WTC11 (cell line): Measurements from ENCODE around the gene SPOCK1. TPM values are rescaled to one million over a fixed set of nuclear protein-coding genes. Genes with fewer than 3 reads are reported as not detected.

Experiments
- ATAC-seq: fragments of 200-7000 bp; cut with Tn5 transposase; 2 replicates; pipeline ENCODE4 v1.10.0; 2021; ENCODE audit warnings: mild to moderate bottlenecking, moderate library complexity
- CTCF ChIA-PET: fragments of 300-600 bp; sonication (Branson Sonifier 250); formaldehyde crosslinking; loops from one replicate; lab custom pipeline; 2021; ENCODE audit warnings: antibody characterized with exemption; lab: Charles Lee
- POLR2A ChIA-PET: fragments of 350-600 bp; sonication (Branson Sonifier 250); formaldehyde crosslinking; loops from one replicate; lab custom pipeline; 2021; ENCODE audit warnings: antibody characterized with exemption; lab: Charles Lee
- DNase-seq: peaks from one replicate; pipeline ENCODE4 v3.0.0; 2021; ENCODE audit warnings: low spot score
- H3K27ac Mint-ChIP-seq: 2 replicates; pipeline ENCODE4 v1.8.0; 2021; ENCODE audit warnings: mixed read lengths
- H3K27me3 Mint-ChIP-seq: 2 replicates; pipeline ENCODE4 v1.8.0; 2021; ENCODE audit warnings: low read depth, mild to moderate bottlenecking, moderate library complexity, mixed read lengths
- H3K36me3 Mint-ChIP-seq: 2 replicates; pipeline ENCODE4 v1.8.0; 2021; ENCODE audit warnings: mixed read lengths
- H3K4me1 Mint-ChIP-seq: 2 replicates; pipeline ENCODE4 v1.8.0; 2022; ENCODE audit warnings: mixed read lengths
- H3K4me3 Mint-ChIP-seq: 2 replicates; pipeline ENCODE4 v1.8.0; 2021; ENCODE audit warnings: mild to moderate bottlenecking, moderate library complexity, mixed read lengths
- H3K9me3 Mint-ChIP-seq: 2 replicates; pipeline ENCODE4 v1.8.0; 2021; ENCODE audit warnings: mixed read lengths
- CREM ChIP-seq: sonication (generic); formaldehyde crosslinking; IDR thresholded peaks from 2 replicates; pipeline ENCODE4 v1.8.1; 2022; ENCODE audit warnings: mild to moderate bottlenecking, missing genetic modification reagents, moderate library complexity
- ETV6 ChIP-seq: sonication (generic); formaldehyde crosslinking; IDR thresholded peaks from 2 replicates; pipeline ENCODE4 v1.8.1; 2022; ENCODE audit warnings: mild to moderate bottlenecking, missing genetic modification reagents
- GRHL2 ChIP-seq: fragments of 250-450 bp; sonication (Bioruptor Pico); IDR thresholded peaks from 2 replicates; pipeline ENCODE4 v1.8.0; 2022; ENCODE audit warnings: mild to moderate bottlenecking, moderate library complexity; ENCODE audit not compliant: insufficient replicate concordance, severe bottlenecking
- IRF2 ChIP-seq: sonication (generic); formaldehyde crosslinking; IDR thresholded peaks from 2 replicates; pipeline ENCODE4 v1.8.0; 2022; ENCODE audit warnings: low read depth, missing genetic modification reagents, borderline replicate concordance
- KAT7 ChIP-seq: sonication (generic); formaldehyde crosslinking; IDR thresholded peaks from 2 replicates; pipeline ENCODE4 v1.8.1; 2023; ENCODE audit warnings: missing genetic modification reagents, mild to moderate bottlenecking, borderline replicate concordance
- OVOL2 ChIP-seq: fragments of 250-450 bp; sonication (Bioruptor Pico); IDR thresholded peaks from 2 replicates; pipeline ENCODE4 v1.9.0; 2021; ENCODE audit warnings: mild to moderate bottlenecking, borderline replicate concordance
- SMAD3 ChIP-seq: sonication (generic); formaldehyde crosslinking; IDR thresholded peaks from 2 replicates; pipeline ENCODE4 v1.8.0; 2022; ENCODE audit warnings: missing genetic modification reagents, mild to moderate bottlenecking, borderline replicate concordance
- SMAD4 ChIP-seq: sonication (generic); formaldehyde crosslinking; IDR thresholded peaks from 2 replicates; pipeline ENCODE4 v1.8.0; 2022; ENCODE audit warnings: mild to moderate bottlenecking, missing genetic modification reagents
- SP1 ChIP-seq: sonication (generic); formaldehyde crosslinking; conservative IDR thresholded peaks from 2 replicates; pipeline ENCODE4 v1.8.1; 2022; ENCODE audit warnings: missing genetic modification reagents
- TCF7 ChIP-seq: sonication (generic); formaldehyde crosslinking; IDR thresholded peaks from 2 replicates; pipeline ENCODE4 v1.8.0; 2022; ENCODE audit warnings: mild to moderate bottlenecking, low read depth, missing genetic modification reagents, moderate library complexity
- TEAD1 ChIP-seq: sonication (generic); formaldehyde crosslinking; IDR thresholded peaks from 2 replicates; pipeline ENCODE4 v1.8.0; 2022; ENCODE audit warnings: mild to moderate bottlenecking, missing genetic modification reagents
- ZBTB21 ChIP-seq: sonication (generic); formaldehyde crosslinking; IDR thresholded peaks from 2 replicates; pipeline ENCODE4 v1.8.1; 2023; ENCODE audit warnings: mild to moderate bottlenecking, missing genetic modification reagents, borderline replicate concordance
- ZNF317 ChIP-seq: sonication (generic); formaldehyde crosslinking; IDR thresholded peaks from 2 replicates; pipeline ENCODE4 v1.8.1; 2023; ENCODE audit warnings: low read depth, mild to moderate bottlenecking, moderate library complexity, missing genetic modification reagents, borderline replicate concordance
- ZNF416 ChIP-seq: fragments of 250-450 bp; sonication (Bioruptor Pico); IDR thresholded peaks from 2 replicates; pipeline ENCODE4 v1.9.0; 2021; ENCODE audit warnings: mild to moderate bottlenecking, inconsistent platforms
- ZNF671 ChIP-seq: fragments of 250-450 bp; sonication (Bioruptor Pico); IDR thresholded peaks from 2 replicates; pipeline ENCODE4 v1.8.0; 2021; ENCODE audit warnings: mild to moderate bottlenecking
- total RNA-seq: library from RNA; stranded (reverse); gene quantifications from 3 replicates; pipeline ENCODE4 v1.2.3, GENCODE V29; 2021
- TF ChIP-seq, protein P1 (sequence below): sonication (generic); formaldehyde crosslinking; IDR thresholded peaks from 2 replicates; pipeline ENCODE4 v1.8.1; 2023; ENCODE audit warnings: mild to moderate bottlenecking, missing genetic modification reagents
- TF ChIP-seq, protein P2 (sequence below): sonication (generic); formaldehyde crosslinking; conservative IDR thresholded peaks from 2 replicates; pipeline ENCODE4 v1.8.1; 2022; ENCODE audit warnings: mild to moderate bottlenecking, missing genetic modification reagents
- TF ChIP-seq, protein P3 (sequence below): sonication (generic); formaldehyde crosslinking; IDR thresholded peaks from 2 replicates; pipeline ENCODE4 v1.8.0; 2022; ENCODE audit warnings: missing genetic modification reagents
- TF ChIP-seq, protein P4 (sequence below): sonication (generic); formaldehyde crosslinking; IDR thresholded peaks from 2 replicates; pipeline ENCODE4 v1.8.1; 2022; ENCODE audit warnings: mild to moderate bottlenecking, moderate library complexity, missing genetic modification reagents

The SPOCK1 gene
- total RNA-seq, 1 experiment from 2014 or later, result 15.2 TPM

DNA sequence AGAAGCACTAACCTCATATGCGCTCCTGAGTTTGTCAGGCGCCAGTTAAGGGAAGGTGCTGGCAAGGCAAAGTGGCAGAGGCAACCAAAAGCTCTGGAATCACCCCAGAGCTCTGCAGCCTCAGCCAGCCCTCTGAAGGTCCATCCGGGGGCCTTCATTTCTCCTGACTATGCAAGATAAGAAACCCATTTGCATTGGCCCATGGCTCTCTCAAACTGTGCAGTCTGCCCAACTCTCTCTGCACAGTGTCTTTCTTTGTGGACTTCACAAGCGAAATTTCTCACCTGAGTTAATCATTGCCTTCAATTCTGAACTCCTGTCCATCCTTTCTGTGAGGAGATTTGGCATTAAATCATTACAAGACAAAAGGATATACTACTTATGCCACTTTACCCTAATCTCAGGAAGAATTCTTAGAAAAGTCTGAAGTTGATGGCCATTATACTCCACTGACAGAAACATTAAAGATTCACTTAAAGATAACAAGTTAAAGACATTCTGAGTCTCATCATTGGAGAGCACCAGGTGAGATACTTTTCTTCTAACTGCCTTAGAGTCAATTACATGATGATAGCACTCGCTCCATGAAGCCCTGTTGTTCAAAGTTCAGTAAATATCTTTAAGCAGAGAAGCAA lies 235.6 kb downstream of the SPOCK1 start:
- POLR2A ChIA-PET, result no interaction called here
- Mint-ChIP-seq H3K36me3 (no peaks in the 10 kb centered on the region), H3K27me3 (no peaks in the 10 kb centered on the region), H3K9me3 (peaks cover 5% of the 10 kb centered on the region), H3K4me1 (no peaks in the 10 kb centered on the region), H3K4me3 (no peak overlapping the region), H3K27ac (no peak overlapping the region)
- TF ChIP-seq SMAD4 (CRISPR knock-in tag) (no peak), IRF2 (CRISPR knock-in tag) (no peak), ZBTB21 (no peak), ZNF416 (no peak), ZNF317 (CRISPR knock-in tag) (no peak), SMAD3 (CRISPR knock-in tag) (no peak), TCF7 (no peak), KAT7 (CRISPR knock-in tag) (no peak), SP1 (no peak), ZNF671 (CRISPR knock-in tag) (no peak), GRHL2 (CRISPR knock-in tag) (no peak), ETV6 (no peak)
- TF ChIP-seq, protein P1, sequence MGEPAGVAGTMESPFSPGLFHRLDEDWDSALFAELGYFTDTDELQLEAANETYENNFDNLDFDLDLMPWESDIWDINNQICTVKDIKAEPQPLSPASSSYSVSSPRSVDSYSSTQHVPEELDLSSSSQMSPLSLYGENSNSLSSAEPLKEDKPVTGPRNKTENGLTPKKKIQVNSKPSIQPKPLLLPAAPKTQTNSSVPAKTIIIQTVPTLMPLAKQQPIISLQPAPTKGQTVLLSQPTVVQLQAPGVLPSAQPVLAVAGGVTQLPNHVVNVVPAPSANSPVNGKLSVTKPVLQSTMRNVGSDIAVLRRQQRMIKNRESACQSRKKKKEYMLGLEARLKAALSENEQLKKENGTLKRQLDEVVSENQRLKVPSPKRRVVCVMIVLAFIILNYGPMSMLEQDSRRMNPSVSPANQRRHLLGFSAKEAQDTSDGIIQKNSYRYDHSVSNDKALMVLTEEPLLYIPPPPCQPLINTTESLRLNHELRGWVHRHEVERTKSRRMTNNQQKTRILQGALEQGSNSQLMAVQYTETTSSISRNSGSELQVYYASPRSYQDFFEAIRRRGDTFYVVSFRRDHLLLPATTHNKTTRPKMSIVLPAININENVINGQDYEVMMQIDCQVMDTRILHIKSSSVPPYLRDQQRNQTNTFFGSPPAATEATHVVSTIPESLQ (CRISPR knock-in tag), result no peak
- TF ChIP-seq, protein P2, sequence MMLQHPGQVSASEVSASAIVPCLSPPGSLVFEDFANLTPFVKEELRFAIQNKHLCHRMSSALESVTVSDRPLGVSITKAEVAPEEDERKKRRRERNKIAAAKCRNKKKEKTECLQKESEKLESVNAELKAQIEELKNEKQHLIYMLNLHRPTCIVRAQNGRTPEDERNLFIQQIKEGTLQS (CRISPR knock-in tag), result no peak
- TF ChIP-seq, protein P3, sequence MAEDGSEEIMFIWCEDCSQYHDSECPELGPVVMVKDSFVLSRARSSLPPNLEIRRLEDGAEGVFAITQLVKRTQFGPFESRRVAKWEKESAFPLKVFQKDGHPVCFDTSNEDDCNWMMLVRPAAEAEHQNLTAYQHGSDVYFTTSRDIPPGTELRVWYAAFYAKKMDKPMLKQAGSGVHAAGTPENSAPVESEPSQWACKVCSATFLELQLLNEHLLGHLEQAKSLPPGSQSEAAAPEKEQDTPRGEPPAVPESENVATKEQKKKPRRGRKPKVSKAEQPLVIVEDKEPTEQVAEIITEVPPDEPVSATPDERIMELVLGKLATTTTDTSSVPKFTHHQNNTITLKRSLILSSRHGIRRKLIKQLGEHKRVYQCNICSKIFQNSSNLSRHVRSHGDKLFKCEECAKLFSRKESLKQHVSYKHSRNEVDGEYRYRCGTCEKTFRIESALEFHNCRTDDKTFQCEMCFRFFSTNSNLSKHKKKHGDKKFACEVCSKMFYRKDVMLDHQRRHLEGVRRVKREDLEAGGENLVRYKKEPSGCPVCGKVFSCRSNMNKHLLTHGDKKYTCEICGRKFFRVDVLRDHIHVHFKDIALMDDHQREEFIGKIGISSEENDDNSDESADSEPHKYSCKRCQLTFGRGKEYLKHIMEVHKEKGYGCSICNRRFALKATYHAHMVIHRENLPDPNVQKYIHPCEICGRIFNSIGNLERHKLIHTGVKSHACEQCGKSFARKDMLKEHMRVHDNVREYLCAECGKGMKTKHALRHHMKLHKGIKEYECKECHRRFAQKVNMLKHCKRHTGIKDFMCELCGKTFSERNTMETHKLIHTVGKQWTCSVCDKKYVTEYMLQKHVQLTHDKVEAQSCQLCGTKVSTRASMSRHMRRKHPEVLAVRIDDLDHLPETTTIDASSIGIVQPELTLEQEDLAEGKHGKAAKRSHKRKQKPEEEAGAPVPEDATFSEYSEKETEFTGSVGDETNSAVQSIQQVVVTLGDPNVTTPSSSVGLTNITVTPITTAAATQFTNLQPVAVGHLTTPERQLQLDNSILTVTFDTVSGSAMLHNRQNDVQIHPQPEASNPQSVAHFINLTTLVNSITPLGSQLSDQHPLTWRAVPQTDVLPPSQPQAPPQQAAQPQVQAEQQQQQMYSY (CRISPR knock-in tag), result no peak
- TF ChIP-seq, protein P4, sequence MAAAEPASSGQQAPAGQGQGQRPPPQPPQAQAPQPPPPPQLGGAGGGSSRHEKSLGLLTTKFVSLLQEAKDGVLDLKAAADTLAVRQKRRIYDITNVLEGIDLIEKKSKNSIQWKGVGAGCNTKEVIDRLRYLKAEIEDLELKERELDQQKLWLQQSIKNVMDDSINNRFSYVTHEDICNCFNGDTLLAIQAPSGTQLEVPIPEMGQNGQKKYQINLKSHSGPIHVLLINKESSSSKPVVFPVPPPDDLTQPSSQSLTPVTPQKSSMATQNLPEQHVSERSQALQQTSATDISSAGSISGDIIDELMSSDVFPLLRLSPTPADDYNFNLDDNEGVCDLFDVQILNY (CRISPR knock-in tag), result no peak
- CTCF ChIA-PET, result interaction anchor here (1.2 kb wide), 1 partner anchor 188 kb away, joined by 4 read pairs; no protein-coding TSS in a partner anchor
- ATAC-seq (no peak), DNase-seq (no peak)

DNA sequence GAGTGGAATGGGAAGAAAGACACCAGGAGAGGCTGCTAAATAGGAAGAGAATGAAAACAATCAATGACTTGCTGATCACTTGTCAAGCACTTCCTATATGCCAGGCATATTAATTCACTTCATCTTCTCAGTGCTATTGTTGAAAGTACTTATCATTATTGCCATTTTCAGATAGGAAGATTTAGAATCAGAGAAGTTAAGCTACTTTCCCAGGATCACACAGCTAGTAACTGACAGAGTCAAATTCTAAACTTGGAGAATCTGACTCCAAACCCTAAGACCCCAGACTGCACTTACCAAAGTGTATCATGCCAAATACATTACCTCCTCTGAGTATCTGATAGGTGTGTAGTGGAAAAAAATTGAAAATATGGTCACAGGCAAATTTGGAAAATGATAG lies 236.3 kb downstream of the SPOCK1 start:
- H3K36me3 Mint-ChIP-seq, result no peaks in the 10 kb centered on the region
- ATAC-seq (no peak), DNase-seq (no peak)
- no peaks in the 10 kb centered on the region for H3K4me1 Mint-ChIP-seq
- H3K4me3 Mint-ChIP-seq, result no peak overlapping the region
- no peaks in the 10 kb centered on the region for H3K27me3 Mint-ChIP-seq
- peaks cover 5% of the 10 kb centered on the region for H3K9me3 Mint-ChIP-seq
- no peak for TF ChIP-seq CREM
- TF ChIP-seq TEAD1, result no peak
- TF ChIP-seq ZNF671 (CRISPR knock-in tag), result no peak
- TF ChIP-seq OVOL2, result no peak
- H3K27ac Mint-ChIP-seq, result no peak overlapping the region
- POLR2A ChIA-PET, result no interaction called here
- CTCF ChIA-PET, result interaction anchor here (1.2 kb wide), 1 partner anchor 188 kb away, joined by 4 read pairs; no protein-coding TSS in a partner anchor
